ENCODE results near the gene PRR36.
A peak's percentile ranks its signal among the peaks of the same experiment; 100 is the strongest.

Gene PRR36

GRCh38 chr19:7904074-7905020, 30.2 kb upstream of the PRR36 start:
- H3K4me1 ChIP-seq (ENCODE audit: control insufficient read depth, insufficient read depth, low read length, unreplicated experiment), result peaks cover 12% of the 10 kb centered on the region
- peak overlapping the region; percentile 16; the same call in 1 of the 2 replicates for H3K27ac ChIP-seq (ENCODE audit: low read depth, low read length)
- peak overlapping the region; percentile 94 for H3K4me3 ChIP-seq (ENCODE audit: low read depth, low read length)
- no peaks in the 10 kb centered on the region for H3K36me3 ChIP-seq (ENCODE audit: insufficient read depth, low read length)
- H3K79me2 ChIP-seq (ENCODE audit: control insufficient read depth, insufficient read depth, low read length, unreplicated experiment), result peaks cover 29% of the 10 kb centered on the region
- H3K27me3 ChIP-seq (ENCODE audit: insufficient read depth, low read length), result no peaks in the 10 kb centered on the region
- H2AFZ ChIP-seq (ENCODE audit: low read length, unreplicated experiment), result no peak overlapping the region

DNA sequence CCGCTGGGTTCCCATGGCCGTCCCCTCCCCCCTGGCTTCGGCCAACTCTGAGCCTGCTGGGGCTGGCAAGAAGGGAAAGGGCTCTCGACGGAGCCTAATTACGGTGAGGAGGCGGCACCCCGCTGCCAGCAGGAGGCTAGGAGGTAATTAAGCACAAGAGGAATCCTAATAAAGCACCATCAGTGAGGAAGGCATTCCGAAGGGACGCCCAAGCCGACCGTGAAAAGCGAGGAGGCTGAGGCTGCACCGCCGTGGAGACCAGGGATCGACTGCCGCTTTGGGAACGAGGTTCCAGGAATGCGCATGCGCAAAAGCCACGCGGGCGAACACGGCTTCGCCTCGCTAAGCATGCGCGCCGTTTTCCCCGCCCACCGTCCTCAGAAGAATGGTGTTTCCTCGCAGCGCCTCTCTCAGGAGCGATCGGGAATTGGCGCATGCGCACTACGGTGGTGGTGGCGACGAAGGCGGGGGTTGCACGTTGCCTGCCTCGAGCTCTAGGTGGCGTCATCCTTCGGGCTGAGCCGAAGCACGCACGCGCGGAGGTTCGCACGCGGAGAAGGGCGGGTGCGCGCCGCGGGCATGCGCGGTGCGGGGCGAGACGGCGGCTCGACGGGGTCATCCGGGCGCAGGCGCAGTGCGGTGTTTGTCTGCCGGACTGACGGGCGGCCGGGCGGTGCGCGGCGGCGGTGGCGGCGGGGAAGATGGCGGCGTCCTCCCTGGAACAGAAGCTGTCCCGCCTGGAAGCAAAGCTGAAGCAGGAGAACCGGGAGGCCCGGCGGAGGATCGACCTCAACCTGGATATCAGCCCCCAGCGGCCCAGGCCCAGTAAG, 29.3 kb upstream of the PRR36 start, which contains the start of gene MAP2K7:
Gene MAP2K7, plus strand, starts transcription at position 634 of the 830 bp plus-strand sequence. Its CDS starts 68 bp downstream, at position 702.
- Histone ChIP-seq H3K4me3 (ENCODE audit: low read depth, low read length) (peak within 1 kb of the TSS; percentile 94), H3K36me3 (ENCODE audit: insufficient read depth, low read length) (no peaks in the 10 kb centered on the region), H3K4me1 (ENCODE audit: control insufficient read depth, insufficient read depth, low read length, unreplicated experiment) (peaks cover 12% of the 10 kb centered on the region), H3K27me3 (ENCODE audit: insufficient read depth, low read length) (no peaks in the 10 kb centered on the region), H2AFZ (ENCODE audit: low read length, unreplicated experiment) (no peak within 1 kb of the TSS), H3K79me2 (ENCODE audit: control insufficient read depth, insufficient read depth, low read length, unreplicated experiment) (peaks cover 29% of the 10 kb centered on the region), H3K27ac (ENCODE audit: low read depth, low read length) (peak within 1 kb of the TSS; percentile 16; the same call in 1 of the 2 replicates)

DNA sequence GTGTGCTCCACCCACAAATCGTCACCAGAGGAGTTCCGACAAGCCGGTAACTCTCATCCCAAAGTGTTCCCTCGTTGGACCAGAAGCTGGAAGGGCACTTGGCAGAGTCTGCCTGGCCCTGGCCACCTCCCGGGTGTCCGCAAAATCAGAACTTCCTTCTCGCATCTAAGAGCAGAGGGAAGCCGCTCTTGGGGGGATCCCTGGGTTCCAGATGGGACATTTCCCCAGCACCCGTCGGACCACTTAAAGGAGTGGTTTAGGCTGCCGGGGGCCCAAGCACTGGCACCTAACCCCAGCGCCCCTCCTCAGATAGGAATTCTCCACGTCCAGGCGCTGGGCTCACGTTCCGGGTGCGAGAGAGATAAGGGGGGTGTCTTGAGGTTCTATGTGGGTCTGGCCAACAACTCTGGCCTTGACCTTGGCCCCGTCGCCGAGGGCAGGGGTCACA, 28.6 kb upstream of the PRR36 start:
- Histone ChIP-seq H3K4me3 (ENCODE audit: low read depth, low read length) (peak overlapping the region; percentile 85), H3K27me3 (ENCODE audit: insufficient read depth, low read length) (no peaks in the 10 kb centered on the region), H3K27ac (ENCODE audit: low read depth, low read length) (no peak overlapping the region), H3K36me3 (ENCODE audit: insufficient read depth, low read length) (no peaks in the 10 kb centered on the region), H2AFZ (ENCODE audit: low read length, unreplicated experiment) (no peak overlapping the region), H3K4me1 (ENCODE audit: control insufficient read depth, insufficient read depth, low read length, unreplicated experiment) (peaks cover 12% of the 10 kb centered on the region), H3K79me2 (ENCODE audit: control insufficient read depth, insufficient read depth, low read length, unreplicated experiment) (peaks cover 29% of the 10 kb centered on the region)

GRCh38 chr19:7901337-7901736, 27.1 kb upstream of the PRR36 start:
- Histone ChIP-seq H3K27ac (ENCODE audit: low read depth, low read length) (no peak overlapping the region), H3K4me3 (ENCODE audit: low read depth, low read length) (no peak overlapping the region), H3K36me3 (ENCODE audit: insufficient read depth, low read length) (no peaks in the 10 kb centered on the region), H2AFZ (ENCODE audit: low read length, unreplicated experiment) (no peak overlapping the region), H3K4me1 (ENCODE audit: control insufficient read depth, insufficient read depth, low read length, unreplicated experiment) (peaks cover 12% of the 10 kb centered on the region), H3K79me2 (ENCODE audit: control insufficient read depth, insufficient read depth, low read length, unreplicated experiment) (peaks cover 29% of the 10 kb centered on the region), H3K27me3 (ENCODE audit: insufficient read depth, low read length) (no peaks in the 10 kb centered on the region)

DNA sequence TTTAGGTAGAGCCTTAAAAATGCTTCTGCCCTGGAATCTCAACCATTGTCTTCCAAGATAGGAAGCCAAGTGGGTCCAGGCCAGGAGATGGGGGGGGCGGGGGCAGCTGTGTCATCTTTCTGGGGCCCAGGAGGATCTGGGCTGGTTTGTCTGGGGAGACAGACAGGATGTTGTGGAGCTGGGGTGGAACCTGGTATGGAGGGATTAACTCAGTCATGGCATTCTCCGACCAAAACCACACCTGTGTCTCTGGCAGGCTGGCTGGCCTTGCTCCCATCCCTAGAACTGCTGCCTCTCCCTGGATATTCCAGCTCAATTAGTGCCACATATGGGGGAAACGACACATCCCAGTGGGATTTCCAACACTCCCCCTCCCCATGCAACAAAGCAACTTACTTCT, 26.7 kb upstream of the PRR36 start:
- Histone ChIP-seq H2AFZ (ENCODE audit: low read length, unreplicated experiment) (no peak overlapping the region), H3K79me2 (ENCODE audit: control insufficient read depth, insufficient read depth, low read length, unreplicated experiment) (peaks cover 26% of the 10 kb centered on the region), H3K36me3 (ENCODE audit: insufficient read depth, low read length) (no peaks in the 10 kb centered on the region), H3K4me1 (ENCODE audit: control insufficient read depth, insufficient read depth, low read length, unreplicated experiment) (peaks cover 12% of the 10 kb centered on the region), H3K27me3 (ENCODE audit: insufficient read depth, low read length) (no peaks in the 10 kb centered on the region), H3K27ac (ENCODE audit: low read depth, low read length) (no peak overlapping the region), H3K4me3 (ENCODE audit: low read depth, low read length) (no peak overlapping the region)

DNA sequence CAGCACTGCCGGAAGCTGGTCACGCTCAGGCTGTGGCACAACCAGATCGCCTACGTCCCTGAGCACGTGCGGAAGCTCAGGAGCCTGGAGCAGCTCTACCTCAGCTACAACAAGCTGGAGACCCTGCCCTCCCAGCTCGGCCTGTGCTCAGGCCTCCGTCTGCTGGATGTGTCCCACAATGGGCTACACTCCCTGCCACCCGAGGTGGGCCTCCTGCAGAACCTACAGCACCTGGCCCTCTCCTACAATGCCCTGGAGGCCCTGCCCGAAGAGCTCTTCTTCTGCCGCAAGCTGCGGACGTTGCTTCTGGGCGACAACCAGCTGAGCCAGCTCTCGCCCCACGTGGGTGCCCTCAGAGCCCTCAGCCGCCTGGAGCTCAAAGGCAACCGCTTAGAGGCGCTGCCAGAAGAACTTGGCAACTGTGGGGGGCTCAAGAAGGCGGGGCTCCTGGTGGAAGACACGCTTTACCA, 26.2 kb upstream of the PRR36 start:
- H3K27me3 ChIP-seq (ENCODE audit: insufficient read depth, low read length), result no peaks in the 10 kb centered on the region
- no peak overlapping the region for H3K4me3 ChIP-seq (ENCODE audit: low read depth, low read length)
- no peak overlapping the region for H2AFZ ChIP-seq (ENCODE audit: low read length, unreplicated experiment)
- peaks cover 22% of the 10 kb centered on the region for H3K79me2 ChIP-seq (ENCODE audit: control insufficient read depth, insufficient read depth, low read length, unreplicated experiment)
- peaks cover 12% of the 10 kb centered on the region for H3K4me1 ChIP-seq (ENCODE audit: control insufficient read depth, insufficient read depth, low read length, unreplicated experiment)
- no peaks in the 10 kb centered on the region for H3K36me3 ChIP-seq (ENCODE audit: insufficient read depth, low read length)
- H3K27ac ChIP-seq (ENCODE audit: low read depth, low read length), result no peak overlapping the region

- no peak overlapping the region for H3K4me3 ChIP-seq (ENCODE audit: low read depth, low read length)
- peaks cover 16% of the 10 kb centered on the region for H3K79me2 ChIP-seq (ENCODE audit: control insufficient read depth, insufficient read depth, low read length, unreplicated experiment)
- no peak overlapping the region for H2AFZ ChIP-seq (ENCODE audit: low read length, unreplicated experiment)
- H3K27ac ChIP-seq (ENCODE audit: low read depth, low read length), result no peak overlapping the region
- H3K27me3 ChIP-seq (ENCODE audit: insufficient read depth, low read length), result no peaks in the 10 kb centered on the region
- no peaks in the 10 kb centered on the region for H3K36me3 ChIP-seq (ENCODE audit: insufficient read depth, low read length)
- peaks cover 7% of the 10 kb centered on the region for H3K4me1 ChIP-seq (ENCODE audit: control insufficient read depth, insufficient read depth, low read length, unreplicated experiment)
These were observed 25.7 kb upstream of the PRR36 start for GRCh38 chr19:7899751-7900378.

GRCh38 chr19:7898967-7899366, 24.8 kb upstream of the PRR36 start:
- no peak overlapping the region for H2AFZ ChIP-seq (ENCODE audit: low read length, unreplicated experiment)
- peaks cover 3% of the 10 kb centered on the region for H3K4me1 ChIP-seq (ENCODE audit: control insufficient read depth, insufficient read depth, low read length, unreplicated experiment)
- H3K27ac ChIP-seq (ENCODE audit: low read depth, low read length), result no peak overlapping the region
- H3K4me3 ChIP-seq (ENCODE audit: low read depth, low read length), result no peak overlapping the region
- H3K27me3 ChIP-seq (ENCODE audit: insufficient read depth, low read length), result no peaks in the 10 kb centered on the region
- no peaks in the 10 kb centered on the region for H3K36me3 ChIP-seq (ENCODE audit: insufficient read depth, low read length)
- peaks cover 8% of the 10 kb centered on the region for H3K79me2 ChIP-seq (ENCODE audit: control insufficient read depth, insufficient read depth, low read length, unreplicated experiment)

- H3K27ac ChIP-seq (ENCODE audit: low read depth, low read length), result no peak overlapping the region
- no peak overlapping the region for H2AFZ ChIP-seq (ENCODE audit: low read length, unreplicated experiment)
- H3K4me1 ChIP-seq (ENCODE audit: control insufficient read depth, insufficient read depth, low read length, unreplicated experiment), result no peaks in the 10 kb centered on the region
- no peaks in the 10 kb centered on the region for H3K36me3 ChIP-seq (ENCODE audit: insufficient read depth, low read length)
- H3K79me2 ChIP-seq (ENCODE audit: control insufficient read depth, insufficient read depth, low read length, unreplicated experiment), result no peaks in the 10 kb centered on the region
- no peaks in the 10 kb centered on the region for H3K27me3 ChIP-seq (ENCODE audit: insufficient read depth, low read length)
- no peak overlapping the region for H3K4me3 ChIP-seq (ENCODE audit: low read depth, low read length)
These were observed 23.1 kb upstream of the PRR36 start for GRCh38 chr19:7897292-7897691.

DNA sequence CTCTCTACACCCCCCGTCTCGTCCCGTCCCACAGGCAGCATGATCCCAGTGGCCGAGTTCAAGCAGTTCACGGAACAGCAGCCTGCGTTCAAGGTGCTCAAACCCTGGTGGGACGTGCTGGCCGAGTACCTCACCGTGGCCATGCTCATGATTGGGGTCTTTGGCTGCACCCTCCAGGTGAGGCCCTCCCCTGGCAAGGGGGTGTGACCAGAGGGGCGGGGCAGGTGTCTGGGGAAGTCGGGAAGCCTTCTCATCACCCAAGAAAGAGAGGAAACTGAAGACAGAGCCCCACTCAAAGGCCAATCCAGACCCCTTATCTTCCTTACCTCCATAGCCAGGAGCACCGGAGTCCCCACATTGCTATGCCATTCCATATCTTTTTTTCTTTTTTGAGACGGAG, 21.4 kb upstream of the PRR36 start:
- no peak overlapping the region for H3K27ac ChIP-seq (ENCODE audit: low read depth, low read length)
- no peaks in the 10 kb centered on the region for H3K79me2 ChIP-seq (ENCODE audit: control insufficient read depth, insufficient read depth, low read length, unreplicated experiment)
- no peak overlapping the region for H3K4me3 ChIP-seq (ENCODE audit: low read depth, low read length)
- H3K4me1 ChIP-seq (ENCODE audit: control insufficient read depth, insufficient read depth, low read length, unreplicated experiment), result no peaks in the 10 kb centered on the region
- no peaks in the 10 kb centered on the region for H3K36me3 ChIP-seq (ENCODE audit: insufficient read depth, low read length)
- no peaks in the 10 kb centered on the region for H3K27me3 ChIP-seq (ENCODE audit: insufficient read depth, low read length)
- no peak overlapping the region for H2AFZ ChIP-seq (ENCODE audit: low read length, unreplicated experiment)

All from ACC112 (cell line).